Urothelium cell line (cell line): Measurements from ENCODE around the gene MSH2.
"Not testable (repeated sequence)": the region's sequence is repeated elsewhere in the genome, so short reads cannot be mapped to it uniquely, and the experiment has no call there.

Experiments used
- DNase-seq: peaks from one replicate; pipeline ENCODE4 v3.0.0; 2011; ENCODE audit warnings: low spot score, mixed read lengths
- FAIRE-seq: peaks from 2 replicates; lab custom pipeline; 2011; peaks lifted over from hg19 to GRCh38; lab: Jason Lieb, UNC

MSH2 gene

GRCh38 chr2:47406649-47407330, 3.8 kb downstream of the MSH2 start:
- DNase-seq, FAIRE-seq: not testable (repeated sequence)

GRCh38 chr2:47407976-47408375, 5.0 kb downstream of the MSH2 start:
- DNase-seq, FAIRE-seq: not testable (repeated sequence)

- no peak for FAIRE-seq
- DNase-seq = no peak
These were observed 11.9 kb downstream of the MSH2 start for GRCh38 chr2:47414682-47415458.

DNA sequence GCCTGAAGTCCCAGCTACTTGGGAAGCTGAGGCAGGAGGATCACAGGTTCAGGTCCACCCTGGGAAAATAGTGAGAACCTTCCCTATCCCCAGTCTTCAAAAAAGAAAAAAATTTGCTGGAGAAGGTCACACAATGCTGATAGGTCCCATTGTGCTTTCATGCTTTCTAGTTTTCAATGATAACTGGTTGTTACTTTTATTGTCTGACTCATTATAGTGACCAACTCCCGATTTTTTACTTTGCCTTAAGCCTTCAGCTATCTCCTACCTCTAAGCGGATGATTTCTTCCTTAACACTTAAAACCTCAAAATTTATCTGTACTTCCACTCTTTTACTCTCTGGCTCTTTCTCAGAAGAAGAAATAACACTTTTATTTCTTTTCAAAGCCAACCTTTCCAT, 17.3 kb downstream of the MSH2 start:
- DNase-seq = no peak
- FAIRE-seq = no peak

GRCh38 chr2:47420683-47421082, 17.7 kb downstream of the MSH2 start:
- not testable (repeated sequence) for DNase-seq, FAIRE-seq

GRCh38 chr2:47422016-47422415, 19.1 kb downstream of the MSH2 start:
- DNase-seq = no peak
- FAIRE-seq = no peak

- no peak for FAIRE-seq
- DNase-seq = peak; percentile 18
These were observed 19.6 kb downstream of the MSH2 start for GRCh38 chr2:47422560-47422959.

DNA sequence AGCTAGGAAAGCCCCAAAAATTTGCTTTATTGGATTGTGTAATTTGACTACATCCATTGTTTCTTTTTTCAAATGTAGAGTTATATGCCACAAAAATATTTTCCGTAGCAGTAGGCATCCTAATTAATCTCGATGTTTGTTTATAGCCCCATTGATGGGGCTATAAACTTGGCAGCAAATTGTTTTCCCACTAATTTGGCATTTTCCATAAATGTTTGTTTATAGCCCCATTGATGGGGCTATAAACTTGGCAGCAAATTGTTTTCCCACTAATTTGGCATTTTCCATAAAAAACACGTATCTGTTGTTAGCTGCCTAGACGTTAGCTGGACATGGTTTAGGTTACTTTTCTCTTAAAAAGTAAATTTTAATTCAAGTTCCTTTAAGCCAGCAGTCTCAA, 23.8 kb downstream of the MSH2 start:
- no peak for FAIRE-seq
- DNase-seq = no peak

DNA sequence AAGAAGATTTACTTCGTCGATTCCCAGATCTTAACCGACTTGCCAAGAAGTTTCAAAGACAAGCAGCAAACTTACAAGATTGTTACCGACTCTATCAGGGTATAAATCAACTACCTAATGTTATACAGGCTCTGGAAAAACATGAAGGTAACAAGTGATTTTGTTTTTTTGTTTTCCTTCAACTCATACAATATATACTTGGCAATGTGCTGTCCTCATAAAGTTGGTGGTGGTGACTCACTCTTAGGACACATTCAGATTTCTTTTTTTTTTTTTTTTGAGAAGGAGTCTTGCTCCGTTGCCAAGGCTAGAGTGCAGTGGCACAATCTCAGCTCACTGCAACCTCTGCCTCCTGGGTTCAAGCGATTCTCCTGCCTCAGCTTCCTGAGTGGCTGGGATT, 26.8 kb downstream of the MSH2 start:
- DNase-seq (peak; percentile 26), FAIRE-seq (no peak)

- not testable (repeated sequence) for FAIRE-seq
These were observed 30.1 kb downstream of the MSH2 start for GRCh38 chr2:47433006-47433405.

GRCh38 chr2:47433445-47433844, 30.5 kb downstream of the MSH2 start:
- not testable (repeated sequence) for FAIRE-seq, DNase-seq

More at GRCh38 chr2:47433006-47433405, 30.1 kb downstream of the MSH2 start:
- not testable (repeated sequence) for DNase-seq

GRCh38 chr2:47437287-47437686, 34.3 kb downstream of the MSH2 start:
- FAIRE-seq (no peak), DNase-seq (peak; percentile 21)

DNA sequence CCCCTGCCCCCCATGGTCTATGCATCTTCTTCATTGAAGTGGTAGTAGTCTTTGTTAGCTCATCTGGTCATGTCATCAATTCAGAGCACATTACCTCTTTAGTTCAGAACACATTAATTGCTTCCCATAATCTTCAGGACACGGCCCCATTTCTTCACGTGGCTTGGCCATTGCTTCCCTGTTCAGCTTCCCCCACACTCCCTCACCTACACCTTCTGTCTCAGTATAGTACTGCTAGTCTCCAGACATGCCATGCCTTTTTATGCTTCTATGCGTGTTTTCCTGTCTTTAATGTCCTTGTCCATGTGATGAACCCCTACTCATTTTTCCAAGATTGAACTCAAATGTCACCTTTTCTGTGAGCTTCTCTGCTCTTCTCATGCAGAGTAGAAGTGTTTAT, 35.1 kb downstream of the MSH2 start:
- no peak for DNase-seq
- no peak for FAIRE-seq

DNA sequence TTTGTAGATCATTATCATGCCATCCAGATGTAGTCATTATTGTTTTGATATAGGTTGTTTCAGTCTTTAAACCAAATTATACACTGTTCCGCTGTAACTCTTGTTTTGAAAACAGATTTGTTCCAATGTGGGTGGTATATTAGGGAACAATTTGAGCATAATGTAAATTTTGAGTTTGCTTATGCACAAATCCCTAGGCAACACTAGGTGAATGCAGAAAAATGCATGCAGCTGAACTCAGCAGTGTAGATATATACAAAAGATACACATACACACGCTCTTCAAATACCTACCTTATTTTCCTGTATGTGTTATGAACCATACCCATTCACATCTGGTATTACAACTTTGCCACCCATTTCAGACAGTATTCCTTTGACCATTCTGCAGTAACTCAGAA, 35.8 kb downstream of the MSH2 start:
- FAIRE-seq = no peak
- DNase-seq = no peak

GRCh38 chr2:47451790-47452189, 48.8 kb downstream of the MSH2 start:
- no peak for FAIRE-seq
- DNase-seq = no peak

GRCh38 chr2:47452761-47453160, 49.8 kb downstream of the MSH2 start:
- no peak for DNase-seq
- FAIRE-seq = no peak

GRCh38 chr2:47454818-47455217, 51.9 kb downstream of the MSH2 start:
- DNase-seq, FAIRE-seq: not testable (repeated sequence)

GRCh38 chr2:47455411-47455810, 52.5 kb downstream of the MSH2 start:
- DNase-seq (no peak), FAIRE-seq (no peak)

DNA sequence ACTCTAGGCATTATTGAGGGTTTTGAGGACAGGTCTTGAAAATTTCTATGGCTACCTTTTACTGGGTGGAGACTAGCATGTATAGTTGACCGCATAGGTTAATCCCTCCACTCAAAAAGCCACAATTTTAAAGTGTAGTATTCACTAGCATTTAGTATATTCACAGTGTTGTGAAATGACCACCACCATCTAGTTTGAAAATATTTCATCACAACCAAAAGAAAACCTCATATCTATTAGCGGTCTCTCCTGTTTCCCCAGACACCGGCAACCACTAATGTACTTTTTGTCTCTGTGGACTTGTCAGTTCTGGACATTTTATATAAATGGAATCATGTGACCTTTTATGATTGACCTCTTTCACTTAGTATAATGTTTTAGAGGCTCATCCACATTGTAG, 53.9 kb downstream of the MSH2 start:
- DNase-seq (no peak), FAIRE-seq (no peak)

DNA sequence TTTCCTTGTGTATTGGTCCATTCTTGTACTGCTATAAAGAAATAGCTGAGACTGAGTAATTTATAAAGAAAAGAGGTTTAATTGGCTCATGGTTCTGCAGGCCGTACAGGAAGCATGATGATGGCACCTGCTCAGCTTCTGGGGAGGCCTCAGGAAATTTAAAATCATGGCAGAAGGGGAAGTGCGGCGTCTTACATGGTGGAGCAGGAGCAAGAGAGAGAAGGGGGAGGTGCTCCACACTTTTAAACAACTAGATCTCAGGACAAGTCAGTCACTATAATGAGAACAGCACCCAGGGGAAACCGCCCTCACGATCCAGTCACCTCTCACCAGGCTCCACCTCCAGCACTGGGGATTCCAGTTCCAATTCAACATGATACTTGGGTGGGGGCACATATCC, 54.3 kb downstream of the MSH2 start:
- DNase-seq = no peak
- no peak for FAIRE-seq

- no peak for DNase-seq
- FAIRE-seq = no peak
These were observed 56.1 kb downstream of the MSH2 start for GRCh38 chr2:47459021-47459420.

DNA sequence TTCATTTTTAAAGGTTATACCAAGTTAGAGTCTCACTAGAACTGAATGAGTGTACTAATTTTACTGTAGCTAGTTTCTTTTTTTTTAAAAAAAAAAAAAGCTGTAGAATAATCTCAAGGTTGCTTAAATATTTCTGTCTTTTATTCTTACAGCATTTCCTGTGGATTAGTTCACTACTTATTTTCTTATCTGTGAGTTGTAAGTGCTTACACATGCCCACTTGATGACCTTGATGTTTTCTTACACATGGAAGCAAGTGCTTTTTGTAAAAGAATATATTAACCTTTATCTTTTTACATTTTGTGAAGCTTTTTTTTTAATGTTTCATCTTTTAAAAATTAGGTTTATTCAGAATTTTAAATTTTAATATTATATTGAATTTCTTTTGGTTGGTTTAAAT, 57.8 kb downstream of the MSH2 start:
- DNase-seq (no peak), FAIRE-seq (no peak)
